Right atrium auricular region (tissue), 2 donors: ENCODE results near the gene SIGMAR1. TPM values are rescaled to one million over a fixed set of nuclear protein-coding genes. Genes with fewer than 3 reads are reported as not detected.

Experiments used
- DNase-seq: peaks from one replicate; pipeline ENCODE4 v3.0.0-alpha.2; 2019; ENCODE audit warnings: low spot score
- H3K27ac ChIP-seq, 2 donors: fragments of 200-600 bp; sonication (generic); 1 replicate in 1 of 2; 2 replicates in 1 of 2; pipeline ENCODE4 v1.5.1; 2016 to 2019
- H3K27me3 ChIP-seq, 2 donors: fragments of 200-600 bp; sonication (generic); one replicate each; pipeline versions ENCODE4 v1.5.1 to v1.6.0; 2017 to 2019
- H3K36me3 ChIP-seq: fragments of 200-600 bp; sonication (generic); one replicate; pipeline ENCODE4 v1.5.1; 2016
- H3K4me1 ChIP-seq, 2 donors: fragments of 200-600 bp; sonication (generic); one replicate each; pipeline versions ENCODE4 v1.5.1 to v1.6.0; 2017 to 2019
- H3K4me3 ChIP-seq, 2 donors: fragments of 200-600 bp; sonication (generic); 1 replicate in 1 of 2; 2 replicates in 1 of 2; pipeline ENCODE4 v1.5.1; 2017 to 2019; ENCODE audit warnings: mild to moderate bottlenecking in 1 of 2, moderate library complexity in 1 of 2
- H3K9me3 ChIP-seq, 2 donors: fragments of 200-600 bp; sonication (generic); one replicate each; pipeline ENCODE4 v1.5.1; 2019
- total RNA-seq, 2 donors: library from RNA; depleted of rRNA; stranded (reverse); fragments of >200 nt; gene quantifications; one replicate each; pipeline ENCODE4 v1.1.0, GENCODE V29; 2016
- TF ChIP-seq, protein P1 (sequence below), 2 donors: fragments of 200-600 bp; sonication (generic); IDR thresholded peaks; one replicate each; pipeline ENCODE4 v1.5.1; 2019; ENCODE audit warnings: antibody characterized with exemption in 2 of 2

The SIGMAR1 gene
- total RNA-seq, 2 donors from 2014 or later, result 52.2 to 70.7 TPM

DNA sequence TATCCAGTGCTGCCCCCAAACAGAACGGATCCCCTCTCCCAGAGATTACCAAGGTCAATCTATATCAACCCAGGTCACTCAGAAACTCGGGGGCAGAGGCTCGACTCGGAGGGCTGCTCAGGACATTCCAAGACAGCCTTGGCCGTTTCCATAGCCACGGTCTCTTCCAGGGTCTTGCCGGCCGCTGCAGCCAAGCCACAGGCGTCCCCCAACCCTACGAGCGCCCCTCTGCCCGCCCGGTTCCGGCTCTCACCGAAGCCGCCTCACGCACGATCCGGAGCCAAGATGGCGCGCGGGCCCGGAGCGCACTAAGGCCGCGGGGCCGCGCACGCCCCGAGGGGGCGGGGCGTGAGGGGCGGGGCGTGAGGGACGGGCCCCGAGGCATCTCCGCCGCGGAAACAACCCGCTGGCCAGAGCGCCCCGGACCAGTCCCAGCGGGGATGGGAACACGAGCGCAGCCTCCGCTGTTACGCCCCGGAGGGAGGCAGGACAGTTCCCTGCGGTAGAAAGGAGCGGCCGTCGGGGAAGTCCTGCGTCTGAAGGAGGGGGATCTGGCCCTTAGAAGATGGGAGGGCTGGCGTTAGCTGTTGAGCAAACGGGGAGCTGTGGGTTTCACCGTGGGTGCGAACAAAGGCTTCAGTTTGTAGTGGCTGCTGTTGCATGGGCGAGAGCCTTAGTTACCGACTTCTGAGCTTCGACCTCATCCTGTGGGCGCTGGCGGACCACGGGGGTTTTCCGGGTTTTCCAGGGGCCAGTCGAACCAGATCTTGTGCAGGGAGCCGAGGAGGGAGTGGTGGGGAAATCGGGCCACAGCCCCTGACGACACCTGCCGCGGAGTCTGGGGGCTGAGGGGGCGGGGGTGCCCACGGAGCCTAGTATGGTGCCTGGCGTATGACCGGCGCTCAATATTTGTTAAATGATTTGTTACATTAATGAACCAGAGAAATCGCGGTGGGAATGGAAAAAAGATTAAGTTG is 25.5 kb downstream of the SIGMAR1 start, which contains the start of gene RPP25L:
TSS of gene RPP25L (minus strand) at position 287 of the 977 bp plus-strand sequence. CDS start 801 bp downstream, outside the sequence.
- Histone ChIP-seq H3K27me3 (no peaks in the 10 kb centered on the region), H3K4me3 (peak within 1 kb of the TSS; percentile 75 to 81), H3K27ac (peak within 1 kb of the TSS; percentile 92), H3K9me3 (no peaks in the 10 kb centered on the region), H3K36me3 (peaks cover 27% of the 10 kb centered on the region), H3K4me1 (peaks cover 0 to 28% of the 10 kb centered on the region in 2 donors)
- DNase-seq, result peak; percentile 85
- TF ChIP-seq, protein P1, sequence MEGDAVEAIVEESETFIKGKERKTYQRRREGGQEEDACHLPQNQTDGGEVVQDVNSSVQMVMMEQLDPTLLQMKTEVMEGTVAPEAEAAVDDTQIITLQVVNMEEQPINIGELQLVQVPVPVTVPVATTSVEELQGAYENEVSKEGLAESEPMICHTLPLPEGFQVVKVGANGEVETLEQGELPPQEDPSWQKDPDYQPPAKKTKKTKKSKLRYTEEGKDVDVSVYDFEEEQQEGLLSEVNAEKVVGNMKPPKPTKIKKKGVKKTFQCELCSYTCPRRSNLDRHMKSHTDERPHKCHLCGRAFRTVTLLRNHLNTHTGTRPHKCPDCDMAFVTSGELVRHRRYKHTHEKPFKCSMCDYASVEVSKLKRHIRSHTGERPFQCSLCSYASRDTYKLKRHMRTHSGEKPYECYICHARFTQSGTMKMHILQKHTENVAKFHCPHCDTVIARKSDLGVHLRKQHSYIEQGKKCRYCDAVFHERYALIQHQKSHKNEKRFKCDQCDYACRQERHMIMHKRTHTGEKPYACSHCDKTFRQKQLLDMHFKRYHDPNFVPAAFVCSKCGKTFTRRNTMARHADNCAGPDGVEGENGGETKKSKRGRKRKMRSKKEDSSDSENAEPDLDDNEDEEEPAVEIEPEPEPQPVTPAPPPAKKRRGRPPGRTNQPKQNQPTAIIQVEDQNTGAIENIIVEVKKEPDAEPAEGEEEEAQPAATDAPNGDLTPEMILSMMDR (IDR thresholded peaks at IDR 0.05), result no peak

DNA sequence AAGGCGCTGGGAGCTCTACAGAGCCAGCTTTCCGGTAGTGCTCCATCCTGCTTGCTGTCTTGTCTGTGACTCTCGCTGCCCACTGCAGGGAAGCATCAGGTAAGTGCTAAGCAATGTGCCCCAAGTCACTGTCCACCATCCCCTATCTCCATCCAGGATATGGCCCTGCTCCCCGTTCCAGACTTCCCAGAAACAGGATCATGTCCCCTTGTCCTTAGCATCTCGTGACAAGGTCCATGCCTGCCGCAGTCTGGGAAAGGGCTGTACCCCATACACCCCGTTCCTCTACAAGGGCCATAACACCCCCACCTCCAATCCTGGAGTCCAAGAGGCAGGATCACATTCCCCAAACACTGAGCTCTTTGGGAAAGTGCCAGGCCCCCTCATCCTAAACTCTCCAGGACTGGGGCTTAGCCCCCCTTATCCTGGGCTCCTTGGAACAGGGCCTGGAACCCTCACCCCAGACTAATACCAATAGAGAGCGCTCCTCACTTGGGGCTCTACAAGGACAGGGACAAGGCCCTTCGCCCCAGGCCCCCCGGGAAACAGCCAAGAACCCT is 26.3 kb downstream of the SIGMAR1 start:
- H3K27ac ChIP-seq, result peak overlapping the region; percentile 92
- peaks cover 0 to 28% of the 10 kb centered on the region in 2 donors for H3K4me1 ChIP-seq
- H3K4me3 ChIP-seq, result peak overlapping the region; percentile 75 to 81
- DNase-seq, result no peak
- H3K36me3 ChIP-seq, result peaks cover 19% of the 10 kb centered on the region
- TF ChIP-seq, protein P1 (IDR thresholded peaks at IDR 0.05), result no peak
- H3K9me3 ChIP-seq, result no peaks in the 10 kb centered on the region
- H3K27me3 ChIP-seq, result no peaks in the 10 kb centered on the region

DNA sequence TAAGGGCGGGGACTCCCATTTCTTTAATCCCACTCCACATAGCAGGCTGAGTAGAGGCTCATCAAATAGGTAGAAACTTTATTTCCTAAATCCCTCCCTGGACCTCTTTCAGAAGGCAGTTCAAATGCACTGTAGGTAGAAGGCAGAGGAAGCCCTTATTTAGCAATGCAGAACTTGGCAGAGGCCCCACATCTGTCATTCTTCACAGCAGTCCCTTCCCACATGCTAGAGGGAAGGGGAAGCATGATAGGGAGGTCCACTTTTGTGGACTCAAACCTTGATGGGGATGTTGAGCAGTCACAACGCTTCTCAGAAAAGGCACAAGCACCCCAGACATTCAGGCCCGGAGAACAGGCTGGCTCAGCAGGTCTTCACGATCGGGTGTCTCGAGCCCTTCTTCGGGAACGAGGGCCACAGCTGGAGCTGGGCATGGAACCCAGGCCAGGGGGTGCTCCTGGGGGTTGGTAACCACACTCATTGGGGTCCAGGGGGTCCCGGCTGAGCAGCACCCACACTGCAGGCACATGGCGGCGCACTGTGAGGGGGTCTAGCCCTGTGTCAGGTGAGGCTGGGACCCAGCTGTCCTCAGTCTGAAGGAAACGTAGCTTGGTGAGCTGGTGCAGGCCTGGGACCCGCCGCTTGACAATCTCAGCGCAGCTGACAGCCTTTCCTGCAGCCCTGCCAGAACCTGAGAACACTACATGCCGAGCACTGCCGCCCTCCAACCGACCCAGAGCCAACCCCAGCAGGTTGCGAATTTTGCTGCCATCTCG is 27.0 kb downstream of the SIGMAR1 start:
- no peak for DNase-seq
- Histone ChIP-seq H3K27me3 (no peaks in the 10 kb centered on the region), H3K9me3 (no peaks in the 10 kb centered on the region), H3K4me1 (peaks cover 0 to 28% of the 10 kb centered on the region in 2 donors), H3K27ac (peak overlapping the region in 1 of 2 donors; percentile 92), H3K36me3 (peaks cover 13% of the 10 kb centered on the region), H3K4me3 (peak overlapping the region; percentile 75 to 81)
- TF ChIP-seq, protein P1 (IDR thresholded peaks at IDR 0.05), result no peak

DNA sequence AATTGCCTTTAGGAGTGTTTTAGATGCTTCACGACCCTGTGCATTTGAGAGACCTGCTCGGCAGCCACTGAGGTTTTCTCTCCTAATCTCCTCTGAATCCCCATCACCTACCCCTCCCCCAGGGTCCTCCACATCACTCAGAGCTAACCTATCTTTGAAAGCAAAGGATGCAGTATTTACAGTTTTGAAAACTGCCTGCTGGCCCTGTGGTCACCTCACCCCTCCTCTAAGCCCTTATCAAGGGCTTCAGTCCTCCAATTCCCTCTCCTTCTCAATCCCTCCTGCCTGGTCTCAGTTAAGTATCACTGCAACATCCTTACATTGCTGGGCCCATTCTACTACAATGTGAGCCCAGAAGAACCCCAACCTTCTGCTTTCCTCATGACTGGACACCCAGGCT is 30.3 kb downstream of the SIGMAR1 start:
- Histone ChIP-seq H3K27ac (no peak overlapping the region), H3K4me1 (peaks cover 0 to 20% of the 10 kb centered on the region in 2 donors), H3K27me3 (no peaks in the 10 kb centered on the region), H3K4me3 (no peak overlapping the region), H3K36me3 (no peaks in the 10 kb centered on the region), H3K9me3 (no peaks in the 10 kb centered on the region)
- TF ChIP-seq, protein P1 (IDR thresholded peaks at IDR 0.05), result no peak
- no peak for DNase-seq

DNA sequence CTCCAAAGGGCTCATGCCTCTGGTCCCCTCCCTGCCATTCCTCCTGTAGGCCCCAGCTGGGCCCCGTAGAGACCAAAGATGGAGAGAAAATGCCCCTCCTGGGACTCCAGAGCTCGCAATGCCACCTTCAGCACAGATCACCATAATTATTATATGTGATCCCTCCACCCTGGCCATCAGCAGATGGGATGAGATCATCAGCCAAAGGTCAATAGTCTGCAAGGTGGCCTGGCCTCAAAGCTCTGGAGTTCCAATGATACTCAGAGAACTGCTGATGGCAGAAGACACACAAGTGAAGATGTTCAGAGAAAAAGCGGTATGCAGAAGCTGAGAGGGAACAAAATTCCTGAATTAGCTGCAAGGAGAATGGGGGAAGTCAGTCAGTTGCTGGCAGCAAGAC is 30.7 kb downstream of the SIGMAR1 start:
- no peaks in the 10 kb centered on the region for H3K27me3 ChIP-seq

More for the DNA sequence above, 30.7 kb downstream of the SIGMAR1 start:
- H3K4me3 ChIP-seq, result no peak overlapping the region
- no peaks in the 10 kb centered on the region for H3K36me3 ChIP-seq
- no peak overlapping the region for H3K27ac ChIP-seq
- TF ChIP-seq, protein P1 (IDR thresholded peaks at IDR 0.05), result no peak
- H3K4me1 ChIP-seq, result peaks cover 0 to 18% of the 10 kb centered on the region in 2 donors
- no peaks in the 10 kb centered on the region for H3K9me3 ChIP-seq
- no peak for DNase-seq
